Nucleus accumbens (tissue), 56 donors: Measurements from ENCODE around the gene BRINP2.
"Not testable (repeated sequence)": the region's sequence is repeated elsewhere in the genome, so short reads cannot be mapped to it uniquely, and the experiment has no call there.

Experiments used
- DNase-seq, 56 donors: peaks; one replicate each; lab custom pipeline; 2025; lab: John Stamatoyannopoulos, UW

Gene BRINP2

GRCh38 chr1:177306019-177306415, 135.3 kb downstream of the BRINP2 start:
- DNase-seq = no peak

DNA sequence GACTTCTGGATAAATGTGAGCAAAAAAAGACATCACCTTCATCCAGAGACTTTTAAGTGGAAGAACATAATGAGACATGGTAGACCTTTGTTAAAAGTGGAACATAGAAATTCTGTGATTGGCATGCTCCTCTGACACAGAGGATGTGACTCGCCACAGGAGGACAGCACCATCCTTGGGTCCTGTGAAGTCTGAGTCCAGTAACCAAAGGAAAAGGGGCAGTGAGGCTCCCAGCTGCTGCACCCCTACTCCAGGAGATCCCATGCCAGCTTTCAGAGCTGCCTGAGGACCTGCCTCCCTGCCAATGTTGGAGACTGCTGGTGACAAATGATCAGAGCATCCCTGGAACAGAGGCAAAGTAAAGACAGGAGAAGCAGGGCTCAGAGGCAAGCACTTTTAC, 136.2 kb downstream of the BRINP2 start:
- DNase-seq = peak in 15 of 56 donors; percentile 5 to 44 (median 22)

- no peak for DNase-seq
Measured at GRCh38 chr1:177307771-177308170, 137.0 kb downstream of the BRINP2 start.

GRCh38 chr1:177309880-177310279, 139.1 kb downstream of the BRINP2 start:
- peak in 4 of 56 donors; percentile 36 to 62 (median 48) for DNase-seq

GRCh38 chr1:177310326-177310725, 139.6 kb downstream of the BRINP2 start:
- DNase-seq = peak in 39 of 56 donors; percentile 13 to 83 (median 62)

- DNase-seq = peak in 14 of 56 donors; percentile 6 to 59 (median 28)
Measured at GRCh38 chr1:177311111-177311510, 140.4 kb downstream of the BRINP2 start.

- peak in 3 of 56 donors; percentile 31 to 48 (median 34) for DNase-seq
Measured at GRCh38 chr1:177311586-177311985, 140.8 kb downstream of the BRINP2 start.

GRCh38 chr1:177315261-177315660, 144.5 kb downstream of the BRINP2 start:
- DNase-seq = no peak

GRCh38 chr1:177315761-177316160, 145.0 kb downstream of the BRINP2 start:
- DNase-seq = no peak

GRCh38 chr1:177321434-177321833, 150.7 kb downstream of the BRINP2 start:
- DNase-seq = not testable (repeated sequence)

DNA sequence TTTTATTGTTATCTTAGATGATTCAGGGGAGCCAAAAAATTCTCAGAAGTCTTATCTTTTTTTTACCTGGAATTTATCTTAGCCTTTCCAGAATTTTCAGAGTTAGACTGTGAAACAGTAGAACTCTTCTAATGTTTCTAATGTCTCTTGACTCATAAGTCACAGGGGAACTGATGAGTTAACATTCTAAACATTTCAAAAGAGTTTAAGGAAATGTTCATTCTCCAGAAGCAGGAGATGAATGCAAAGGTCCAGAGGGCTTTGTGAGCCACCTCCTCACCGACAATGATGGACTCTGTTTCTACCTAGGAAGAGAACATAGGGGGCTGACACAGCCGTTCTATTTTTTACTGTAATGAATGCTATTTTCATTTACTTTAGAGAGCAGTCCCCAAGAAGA, 157.5 kb downstream of the BRINP2 start:
- no peak for DNase-seq

GRCh38 chr1:177329871-177330270, 159.1 kb downstream of the BRINP2 start:
- no peak for DNase-seq
